GM18526 (cell line): ENCODE results near the gene ZNHIT1.

Experiments used
- POLR2A ChIP-seq: IDR thresholded peaks from 3 replicates; pipeline ENCODE4 v1.6.1; 2011; ENCODE audit not compliant: insufficient read length; ENCODE audit errors: extremely low read depth

ZNHIT1 gene

DNA sequence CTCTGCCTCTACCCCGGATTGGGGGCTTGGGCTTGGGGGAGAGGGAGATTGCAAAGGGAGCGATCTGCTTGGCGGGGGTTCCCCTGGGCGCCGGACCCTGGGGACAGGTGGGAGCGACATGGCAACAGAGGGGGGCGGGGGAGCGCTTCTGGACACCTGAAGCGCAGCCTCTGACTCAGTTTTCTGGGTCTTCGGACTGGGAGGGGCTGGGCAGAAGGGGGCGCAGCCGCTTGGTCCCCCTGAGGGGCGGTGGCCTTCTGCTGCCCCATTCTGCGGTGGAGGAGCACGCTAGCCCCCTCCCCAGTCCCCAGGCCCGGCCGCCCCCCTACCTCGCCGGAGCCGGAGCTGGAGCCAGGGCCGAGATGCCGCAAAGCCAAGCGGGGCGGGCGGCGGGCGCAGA is 38.3 kb upstream of the ZNHIT1 start:
- no peak for TF ChIP-seq POLR2A

DNA sequence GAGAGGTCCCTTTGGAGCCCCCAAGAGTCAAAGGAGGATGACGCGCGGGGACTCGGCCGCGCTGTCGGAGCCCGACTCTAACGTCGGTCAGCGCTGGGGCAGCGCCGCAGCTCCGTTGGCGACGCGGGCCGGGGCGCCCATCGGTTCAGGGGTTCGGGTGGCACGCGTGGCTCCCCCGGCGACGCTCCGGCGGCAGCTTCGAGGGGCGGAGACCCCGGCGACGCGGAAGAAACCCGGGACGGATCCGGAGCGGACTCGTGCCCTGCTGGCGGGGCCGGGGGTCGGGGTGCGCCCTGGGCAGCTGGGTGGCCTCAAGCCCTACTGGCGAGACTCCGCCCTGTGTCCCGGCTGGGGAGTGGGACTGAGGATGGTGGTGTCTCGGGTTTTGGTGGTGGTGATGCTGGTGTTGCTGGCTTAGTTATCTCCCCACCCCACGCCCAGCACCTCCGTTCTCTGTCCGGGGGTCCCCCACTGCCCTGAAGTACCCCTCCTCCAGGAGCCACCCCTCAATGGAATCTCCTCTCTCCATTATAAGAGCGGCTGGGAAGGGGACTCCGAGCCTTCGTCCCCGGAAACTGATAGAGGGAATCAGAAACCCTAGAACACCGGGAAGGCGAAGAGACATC is 37.7 kb upstream of the ZNHIT1 start, which contains the start of gene NAT16:
Gene NAT16 (minus strand): TSS at position 164 of the 626 bp plus-strand sequence. CDS start 5,486 bp downstream, outside the sequence.
- no peak for TF ChIP-seq POLR2A

DNA sequence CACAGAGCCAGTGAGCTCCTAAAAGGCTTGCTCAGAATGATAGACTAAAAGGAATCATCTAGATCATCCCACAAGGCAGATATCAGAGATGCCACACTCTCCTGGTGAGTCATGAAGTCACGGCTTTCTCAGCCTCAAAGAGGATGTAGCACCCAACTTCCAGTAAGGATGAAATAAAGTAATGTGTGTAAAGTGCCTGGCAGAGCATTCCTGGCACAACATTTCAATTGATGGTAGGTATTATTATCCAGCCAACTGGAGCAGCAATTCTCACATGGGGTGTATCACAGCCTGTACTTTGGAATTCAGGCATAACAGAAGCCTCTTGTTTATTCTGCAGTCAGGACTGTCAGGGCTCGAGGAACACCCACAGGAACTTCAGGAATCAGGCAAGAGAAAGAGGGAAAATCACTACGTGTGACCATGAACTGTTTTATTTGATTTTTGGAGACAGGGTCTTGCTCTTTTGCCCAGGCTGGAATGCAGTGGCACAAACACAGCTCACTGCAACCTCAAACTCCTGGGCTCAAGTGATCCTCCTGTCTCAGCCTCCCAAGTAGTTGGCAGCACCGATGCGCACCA is 32.6 kb upstream of the ZNHIT1 start:
- no peak for TF ChIP-seq POLR2A

DNA sequence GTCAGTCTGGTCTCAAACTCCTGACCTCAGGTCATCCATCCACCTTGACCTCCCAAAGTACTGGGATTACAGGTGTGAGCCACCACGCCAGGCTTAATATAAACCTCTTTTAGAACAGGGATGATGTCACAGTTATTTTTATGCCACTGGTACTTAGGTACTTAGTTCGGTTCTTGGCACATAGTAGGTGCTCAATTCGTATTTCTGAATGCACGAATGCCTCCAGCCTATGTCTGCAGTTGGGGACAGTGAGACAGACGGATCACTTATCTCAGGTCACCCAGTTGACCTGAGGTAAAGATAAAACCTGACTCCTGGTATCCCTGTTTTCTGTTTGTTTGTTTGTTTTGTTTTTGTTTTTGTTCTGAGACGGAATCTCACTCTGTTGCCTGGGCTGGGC is 31.8 kb upstream of the ZNHIT1 start:
- TF ChIP-seq POLR2A, result no peak

DNA sequence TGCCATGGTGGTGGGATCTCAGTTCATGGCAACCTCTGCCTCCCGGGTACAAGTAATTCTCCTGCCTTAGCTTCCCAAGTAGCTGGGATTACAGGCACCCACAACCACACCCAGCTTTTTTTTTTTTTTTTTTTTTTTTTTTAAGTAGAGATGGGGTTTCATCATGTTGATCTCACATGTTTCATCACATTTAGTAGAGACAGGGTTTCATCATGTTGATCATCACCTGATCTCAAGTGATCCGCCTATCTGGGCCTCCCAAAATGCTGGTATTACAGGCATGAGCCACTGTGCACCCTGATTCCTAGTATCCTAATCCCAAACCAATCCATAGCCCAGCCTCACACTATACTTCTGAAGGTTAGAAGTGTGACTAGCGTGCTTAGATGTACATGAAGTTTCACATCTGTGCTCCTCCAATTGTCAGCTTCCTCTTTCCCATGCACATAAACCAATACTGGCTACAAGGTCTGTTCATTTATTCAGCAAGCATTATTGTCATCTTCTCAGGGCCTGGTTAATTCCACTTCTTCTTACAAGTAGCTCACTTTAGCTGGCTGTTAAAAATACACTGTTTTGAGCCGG is 31.0 kb upstream of the ZNHIT1 start:
- no peak for TF ChIP-seq POLR2A

DNA sequence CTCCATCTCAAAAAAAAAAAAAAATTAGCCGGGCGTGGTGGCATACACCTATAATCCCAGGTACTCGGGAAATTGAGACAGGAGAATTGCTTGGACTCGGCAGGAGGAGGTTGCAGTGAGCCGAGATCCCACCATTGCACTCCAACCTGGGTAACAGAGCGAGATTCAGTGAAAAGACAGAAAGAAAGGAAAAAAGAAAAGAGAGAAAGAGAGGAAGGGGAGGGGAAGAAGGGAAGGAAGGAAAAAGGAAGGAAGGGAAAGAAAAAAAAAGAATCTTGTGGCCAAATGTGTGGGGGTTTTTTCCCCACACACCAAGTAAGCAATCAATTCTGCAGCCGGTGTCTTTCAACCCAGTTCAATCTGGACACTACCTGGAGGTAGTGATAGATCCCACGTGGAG is 28.9 kb upstream of the ZNHIT1 start:
- no peak for TF ChIP-seq POLR2A

DNA sequence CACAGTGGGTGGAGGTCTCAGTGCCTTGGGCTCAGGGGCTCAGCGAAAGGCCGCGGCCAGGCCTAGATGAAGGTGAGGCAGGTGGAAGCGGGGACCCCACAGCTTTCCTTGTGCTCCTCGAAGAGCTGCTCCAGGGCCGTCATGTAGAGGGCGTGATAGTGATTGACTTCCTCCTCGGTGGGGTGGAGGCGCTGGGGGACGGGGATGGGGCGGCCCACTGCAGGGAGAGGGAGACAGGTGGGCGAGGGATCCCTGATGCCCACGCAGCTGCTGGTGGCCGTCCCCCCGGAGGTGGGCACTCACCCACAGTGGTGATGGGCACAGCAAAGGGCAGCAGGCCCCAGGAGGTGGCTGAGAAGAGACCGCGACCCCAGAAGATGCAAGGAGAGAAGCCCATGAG is 22.1 kb upstream of the ZNHIT1 start:
- no peak for TF ChIP-seq POLR2A

DNA sequence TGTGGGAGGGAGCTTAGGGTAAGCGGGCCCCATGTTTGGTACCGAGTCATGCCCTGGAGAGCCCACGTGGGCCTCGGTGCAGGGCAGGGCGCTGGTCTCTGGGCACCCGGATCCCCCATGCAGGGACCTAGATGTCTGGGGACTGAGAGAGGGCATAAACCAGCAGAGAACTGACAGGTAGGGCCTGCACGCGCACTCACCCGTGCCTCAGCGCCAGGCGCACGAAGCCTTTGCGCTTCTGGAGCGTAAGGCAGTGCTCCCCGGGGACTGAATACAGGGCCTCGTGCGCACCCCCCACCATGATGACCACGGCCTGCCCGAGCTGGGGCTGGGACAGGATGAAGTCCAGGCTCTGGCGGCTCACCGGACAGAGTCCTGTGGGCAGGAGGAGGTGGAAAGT is 20.0 kb upstream of the ZNHIT1 start:
- no peak for TF ChIP-seq POLR2A

DNA sequence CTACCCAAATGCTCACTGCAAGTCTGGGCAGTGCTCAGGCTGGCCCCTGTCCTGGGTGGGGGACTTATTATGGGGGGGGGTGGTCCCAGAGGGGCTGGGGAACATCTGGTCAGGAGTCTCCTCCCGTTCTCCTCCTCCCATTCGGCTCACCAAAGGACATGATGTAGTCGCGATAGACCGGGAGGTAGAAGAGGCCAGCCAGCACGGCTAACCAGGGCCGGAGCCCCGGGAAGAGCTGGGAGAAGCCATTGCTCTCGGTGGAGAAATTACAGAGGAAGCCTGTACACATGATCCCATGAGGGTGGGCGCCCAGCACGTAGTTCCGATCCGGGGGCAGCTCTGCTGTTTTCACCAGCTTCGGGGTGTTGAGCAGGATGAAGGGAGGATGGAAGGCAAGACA is 19.5 kb upstream of the ZNHIT1 start:
- no peak for TF ChIP-seq POLR2A

DNA sequence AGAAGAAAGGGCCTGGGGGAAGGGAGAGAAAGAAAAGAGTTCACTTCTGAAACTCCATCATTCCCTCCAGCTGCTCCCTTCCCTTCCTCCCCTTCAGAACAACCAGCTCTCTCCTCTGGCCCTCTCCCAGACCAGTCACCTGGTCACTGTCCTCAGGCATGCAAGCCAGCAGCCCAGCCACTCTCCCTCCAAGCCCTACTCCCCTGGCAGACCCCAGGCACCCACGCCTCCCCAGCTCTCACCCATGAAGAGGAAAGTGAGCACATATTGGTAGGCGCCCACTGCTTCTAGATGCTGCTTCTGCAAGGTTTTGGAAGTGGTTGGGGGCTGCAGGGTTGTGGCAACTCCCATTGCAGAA is 17.5 kb upstream of the ZNHIT1 start:
- no peak for TF ChIP-seq POLR2A

DNA sequence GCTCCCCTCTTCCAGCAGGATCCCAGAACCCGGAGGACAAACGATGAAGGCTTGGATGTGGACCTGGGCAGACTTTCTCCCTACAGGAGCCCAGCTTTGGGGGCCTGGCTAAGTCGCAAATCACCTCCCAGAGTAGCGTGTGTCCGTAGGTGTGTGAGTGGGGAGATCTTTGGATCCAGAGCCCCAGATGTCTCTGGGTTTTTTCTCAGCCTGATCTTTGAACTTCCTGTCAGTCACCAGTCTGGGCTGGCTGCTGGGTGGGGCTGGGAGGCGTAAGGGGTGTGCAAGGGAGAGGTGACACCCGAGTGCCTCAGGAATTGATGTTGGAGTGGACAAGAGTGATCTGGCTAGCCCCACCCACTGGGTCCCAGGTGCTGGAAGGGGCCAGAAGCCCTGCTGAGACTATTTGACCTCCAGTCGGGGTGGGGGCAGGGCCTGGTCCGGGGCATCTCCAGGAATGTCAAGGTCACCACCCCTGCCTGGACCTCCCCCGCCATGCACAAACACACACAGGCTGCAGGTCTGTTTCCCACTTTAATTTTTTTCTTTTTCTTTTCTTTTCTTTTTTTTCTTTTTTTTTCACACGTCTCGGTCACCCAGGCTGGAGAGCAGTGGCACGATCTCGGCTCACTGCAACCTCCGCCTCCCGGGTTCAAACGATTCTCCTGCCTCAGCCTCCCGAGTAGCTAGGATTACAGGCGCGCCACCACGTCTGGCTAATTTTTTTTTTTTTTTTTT is 16.9 kb upstream of the ZNHIT1 start, which contains the start of gene MOGAT3:
Gene MOGAT3 (minus strand): TSS at position 175 of the 738 bp plus-strand sequence. CDS start 182 bp downstream, outside the sequence.
- no peak for TF ChIP-seq POLR2A

DNA sequence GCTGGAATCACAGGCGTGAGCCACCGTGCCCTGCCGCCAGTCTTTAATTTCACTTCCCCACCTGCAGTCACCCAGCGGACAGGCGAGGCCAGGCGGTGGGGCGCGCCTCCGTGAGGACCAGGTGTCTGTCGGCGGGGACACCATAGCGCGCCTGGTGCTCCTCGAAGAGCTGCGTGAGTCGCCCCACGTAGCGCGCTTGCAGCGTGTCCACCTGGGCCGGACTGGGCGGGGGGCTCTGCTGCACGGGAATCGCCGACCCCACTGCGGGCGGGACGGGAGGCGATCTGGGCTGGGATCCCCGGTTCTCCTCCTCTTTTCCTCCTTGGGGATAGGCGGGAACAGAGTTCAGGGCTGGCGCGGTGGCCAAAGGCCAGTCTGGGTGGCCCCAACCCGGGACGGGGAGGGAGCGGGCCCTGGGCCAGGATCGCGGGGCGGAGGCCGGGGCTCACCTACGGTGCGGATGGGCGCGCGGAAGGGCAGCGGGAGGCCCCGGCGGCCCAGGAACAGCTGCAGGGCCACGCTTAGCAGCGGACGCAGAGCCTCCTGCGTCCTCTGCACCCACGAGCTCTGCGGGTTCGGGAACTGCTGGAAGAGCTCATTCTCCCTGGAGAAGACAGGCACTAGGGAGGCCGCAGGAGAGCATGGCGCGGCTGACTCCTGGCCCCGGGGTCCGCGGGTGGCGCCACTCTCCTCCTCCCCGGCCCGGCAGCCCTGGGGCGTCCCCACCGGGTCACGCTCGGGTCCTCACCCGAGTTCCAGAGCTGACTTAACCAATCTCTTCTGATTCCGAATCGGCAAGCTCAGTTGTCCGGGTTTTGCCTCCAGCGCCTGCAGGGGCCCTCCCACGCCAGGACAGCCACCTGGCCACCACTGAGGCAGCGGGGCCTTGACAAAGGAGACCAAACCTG is 16.0 kb upstream of the ZNHIT1 start:
- no peak for TF ChIP-seq POLR2A

DNA sequence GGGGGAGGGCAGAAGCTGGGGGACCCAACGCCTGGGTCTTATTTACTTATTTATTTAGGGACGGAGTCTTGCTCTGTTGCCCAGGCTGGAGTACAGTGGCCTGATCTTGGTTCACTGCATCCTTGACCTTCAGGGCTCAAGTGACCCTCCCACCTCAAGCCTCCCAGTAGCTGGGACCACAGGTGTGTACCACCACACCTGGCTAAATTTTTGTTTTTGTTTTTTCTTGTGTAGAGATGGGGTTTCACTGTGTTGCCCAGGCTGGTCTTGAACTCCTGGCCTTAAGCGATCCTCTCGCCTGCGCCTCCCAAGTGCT is 15.4 kb upstream of the ZNHIT1 start:
- TF ChIP-seq POLR2A, result no peak

DNA sequence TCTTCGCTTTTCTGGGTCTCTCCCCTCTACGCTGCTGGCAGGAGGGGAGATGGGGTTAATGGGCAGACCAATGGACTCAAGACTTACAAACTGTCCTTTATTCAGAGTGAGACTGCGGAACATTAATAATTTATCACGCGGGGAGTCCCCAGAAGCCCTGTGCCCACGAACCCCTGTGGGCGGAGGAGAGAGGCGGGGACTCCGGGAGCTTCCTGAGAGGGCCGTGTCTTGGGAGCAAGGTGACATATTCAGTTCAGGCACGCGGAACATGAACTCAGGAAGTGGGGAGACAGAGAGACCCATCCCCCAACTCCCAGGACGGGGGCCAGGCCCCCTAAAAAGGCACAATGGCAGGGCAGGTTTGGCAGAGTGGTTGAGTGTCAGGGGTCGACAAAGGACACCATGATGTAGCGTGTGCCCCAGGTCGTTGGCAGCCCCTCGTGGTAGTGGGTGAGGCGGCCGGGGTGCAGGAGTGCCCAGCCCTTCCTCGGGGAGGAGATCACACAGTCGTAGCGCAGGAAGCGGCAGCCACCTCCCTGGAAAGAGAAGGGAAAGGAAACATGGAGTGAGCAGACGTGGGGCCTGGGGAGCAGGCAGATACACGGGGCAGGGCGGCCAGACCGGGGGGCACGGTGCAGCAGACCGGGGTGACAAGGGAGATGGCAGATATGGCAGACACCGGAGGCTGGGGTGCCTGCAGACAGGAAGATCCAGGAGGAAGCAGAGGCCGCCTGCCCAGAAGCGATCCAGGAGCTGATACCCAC is 11.9 kb upstream of the ZNHIT1 start:
- no peak for TF ChIP-seq POLR2A
